ENCODE data around the gene CERS1. TPM values are rescaled to one million over a fixed set of nuclear protein-coding genes. Genes with fewer than 3 reads are reported as not detected.

CERS1 gene
- total RNA-seq, 3 donors from 2014 or later = 0.17 to 1.3 (median 0.39) TPM

- H3K9me3 ChIP-seq = no peaks in the 10 kb centered on the region
- TF ChIP-seq, protein P1, sequence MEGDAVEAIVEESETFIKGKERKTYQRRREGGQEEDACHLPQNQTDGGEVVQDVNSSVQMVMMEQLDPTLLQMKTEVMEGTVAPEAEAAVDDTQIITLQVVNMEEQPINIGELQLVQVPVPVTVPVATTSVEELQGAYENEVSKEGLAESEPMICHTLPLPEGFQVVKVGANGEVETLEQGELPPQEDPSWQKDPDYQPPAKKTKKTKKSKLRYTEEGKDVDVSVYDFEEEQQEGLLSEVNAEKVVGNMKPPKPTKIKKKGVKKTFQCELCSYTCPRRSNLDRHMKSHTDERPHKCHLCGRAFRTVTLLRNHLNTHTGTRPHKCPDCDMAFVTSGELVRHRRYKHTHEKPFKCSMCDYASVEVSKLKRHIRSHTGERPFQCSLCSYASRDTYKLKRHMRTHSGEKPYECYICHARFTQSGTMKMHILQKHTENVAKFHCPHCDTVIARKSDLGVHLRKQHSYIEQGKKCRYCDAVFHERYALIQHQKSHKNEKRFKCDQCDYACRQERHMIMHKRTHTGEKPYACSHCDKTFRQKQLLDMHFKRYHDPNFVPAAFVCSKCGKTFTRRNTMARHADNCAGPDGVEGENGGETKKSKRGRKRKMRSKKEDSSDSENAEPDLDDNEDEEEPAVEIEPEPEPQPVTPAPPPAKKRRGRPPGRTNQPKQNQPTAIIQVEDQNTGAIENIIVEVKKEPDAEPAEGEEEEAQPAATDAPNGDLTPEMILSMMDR (IDR thresholded peaks at IDR 0.05) = no peak
- H3K4me3 ChIP-seq = no peak overlapping the region
- intact Hi-C loops (cut with DNase I, micrococcal nuclease) = no loop called here
- ATAC-seq (no peak), DNase-seq (peak in 1 of 3 donors; percentile 50)
- no peaks in the 10 kb centered on the region for H3K36me3 ChIP-seq (ENCODE audit: low read depth)
- peaks cover 5% of the 10 kb centered on the region for H3K4me1 ChIP-seq (ENCODE audit: low read depth)
Measured at GRCh38 chr19:18931316-18932162, 35.6 kb upstream of the CERS1 start.

DNA sequence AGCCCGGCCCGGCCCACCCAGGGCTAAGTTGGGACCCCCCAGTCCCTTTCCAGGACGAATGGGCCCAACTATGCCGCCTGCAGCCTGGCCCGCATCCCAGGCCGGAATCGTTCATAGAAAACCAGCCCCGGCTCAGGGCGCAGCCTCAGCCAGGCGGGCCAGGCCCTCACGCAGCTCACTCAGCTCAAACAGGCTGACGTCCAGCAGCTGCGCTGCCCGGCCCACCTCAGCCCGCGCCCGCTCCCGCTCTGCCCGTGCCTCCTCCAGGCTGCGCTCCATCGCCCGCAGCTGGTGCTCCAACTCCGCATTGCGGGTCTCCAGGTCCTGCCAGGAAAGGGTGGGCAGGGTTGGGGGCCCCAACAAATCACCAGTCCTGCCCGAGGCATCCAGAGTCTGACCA, 33.4 kb upstream of the CERS1 start:
- peak in 2 of 3 donors; percentile 16 to 45 for DNase-seq
- TF ChIP-seq, protein P1 (IDR thresholded peaks at IDR 0.05) = no peak
- intact Hi-C loops (cut with DNase I, micrococcal nuclease) = no loop called here
- Histone ChIP-seq H3K4me1 (ENCODE audit: low read depth) (peaks cover 5% of the 10 kb centered on the region), H3K36me3 (ENCODE audit: low read depth) (peaks cover 3% of the 10 kb centered on the region), H3K4me3 (no peak overlapping the region), H3K9me3 (no peaks in the 10 kb centered on the region)
- ATAC-seq = no peak

DNA sequence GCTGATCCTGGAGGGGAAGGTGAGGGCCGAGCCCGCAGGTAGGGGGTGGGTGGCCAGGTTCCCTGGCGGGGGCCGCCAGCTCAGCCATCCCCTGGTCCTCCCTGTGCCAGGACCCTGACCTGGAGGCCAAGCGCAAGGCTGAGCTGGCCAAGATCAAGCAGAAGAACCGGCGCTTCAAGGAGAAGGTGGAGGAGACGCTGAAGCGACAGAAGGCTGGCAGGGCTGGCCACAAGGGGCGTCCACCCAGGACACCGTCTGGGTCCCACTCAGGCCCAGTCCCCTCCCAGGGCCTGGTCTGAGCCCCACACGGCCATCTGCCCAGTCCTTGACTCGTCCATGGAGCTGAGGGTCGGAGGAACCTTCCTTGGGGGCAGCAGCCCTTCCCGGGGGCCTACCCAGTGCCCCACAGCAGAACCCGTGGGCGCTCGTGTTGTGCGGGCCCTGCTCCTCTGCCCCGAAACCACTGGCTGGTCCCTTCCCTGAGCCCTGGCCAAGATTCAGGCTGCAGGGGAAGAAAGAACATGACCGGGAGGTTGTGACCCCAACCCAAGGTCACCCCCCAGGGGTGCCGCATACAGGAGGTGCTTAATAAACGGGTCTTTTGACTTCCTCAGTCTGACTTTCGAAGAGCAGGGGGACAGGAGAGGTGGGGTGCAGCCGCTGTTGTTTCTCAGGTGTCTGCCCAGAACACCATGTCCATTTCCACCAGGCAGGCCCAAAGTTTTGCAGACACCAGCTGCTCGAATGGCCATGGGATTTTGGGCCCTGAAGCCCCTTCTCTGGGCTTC, 32.3 kb upstream of the CERS1 start:
- peaks cover 5% of the 10 kb centered on the region for H3K4me1 ChIP-seq (ENCODE audit: low read depth)
- H3K36me3 ChIP-seq (ENCODE audit: low read depth) = peaks cover 6% of the 10 kb centered on the region
- H3K4me3 ChIP-seq = no peak overlapping the region
- H3K9me3 ChIP-seq = no peaks in the 10 kb centered on the region
- ATAC-seq (no peak), DNase-seq (no peak)
- intact Hi-C loops (cut with DNase I, micrococcal nuclease) = no loop called here
- TF ChIP-seq, protein P1 (IDR thresholded peaks at IDR 0.05) = no peak

DNA sequence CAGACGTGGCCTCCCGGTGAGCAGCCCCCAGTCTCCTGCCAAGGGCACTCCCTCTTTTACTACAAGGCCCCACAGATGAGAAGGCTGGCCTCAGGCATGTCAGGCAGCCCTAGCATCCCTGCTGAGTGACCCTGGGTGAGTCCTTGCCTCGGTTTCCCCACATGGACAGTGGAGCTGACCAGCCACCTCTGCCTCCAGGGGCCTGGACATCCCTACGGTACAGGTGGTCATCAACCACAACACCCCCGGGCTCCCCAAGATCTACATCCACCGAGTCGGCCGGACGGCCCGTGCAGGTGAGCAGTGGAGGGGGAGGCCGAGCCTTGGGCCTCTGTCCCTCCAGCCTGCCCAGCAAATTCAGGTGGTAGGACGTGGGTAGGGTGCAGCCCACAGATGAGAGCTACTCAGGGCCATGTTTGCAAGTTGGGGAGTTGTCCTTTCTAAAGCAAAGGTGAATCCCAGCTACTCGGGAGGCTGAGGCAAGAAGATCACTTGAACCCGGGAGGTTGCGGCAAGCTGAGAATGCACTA, 28.8 kb upstream of the CERS1 start:
- H3K4me1 ChIP-seq (ENCODE audit: low read depth) = peaks cover 8% of the 10 kb centered on the region
- DNase-seq = no peak
- H3K36me3 ChIP-seq (ENCODE audit: low read depth) = peaks cover 11% of the 10 kb centered on the region
- TF ChIP-seq, protein P1 (IDR thresholded peaks at IDR 0.05) = no peak
- ATAC-seq = no peak
- intact Hi-C loops (cut with DNase I, micrococcal nuclease) = no loop called here
- no peak overlapping the region for H3K4me3 ChIP-seq
- H3K9me3 ChIP-seq = no peaks in the 10 kb centered on the region

DNA sequence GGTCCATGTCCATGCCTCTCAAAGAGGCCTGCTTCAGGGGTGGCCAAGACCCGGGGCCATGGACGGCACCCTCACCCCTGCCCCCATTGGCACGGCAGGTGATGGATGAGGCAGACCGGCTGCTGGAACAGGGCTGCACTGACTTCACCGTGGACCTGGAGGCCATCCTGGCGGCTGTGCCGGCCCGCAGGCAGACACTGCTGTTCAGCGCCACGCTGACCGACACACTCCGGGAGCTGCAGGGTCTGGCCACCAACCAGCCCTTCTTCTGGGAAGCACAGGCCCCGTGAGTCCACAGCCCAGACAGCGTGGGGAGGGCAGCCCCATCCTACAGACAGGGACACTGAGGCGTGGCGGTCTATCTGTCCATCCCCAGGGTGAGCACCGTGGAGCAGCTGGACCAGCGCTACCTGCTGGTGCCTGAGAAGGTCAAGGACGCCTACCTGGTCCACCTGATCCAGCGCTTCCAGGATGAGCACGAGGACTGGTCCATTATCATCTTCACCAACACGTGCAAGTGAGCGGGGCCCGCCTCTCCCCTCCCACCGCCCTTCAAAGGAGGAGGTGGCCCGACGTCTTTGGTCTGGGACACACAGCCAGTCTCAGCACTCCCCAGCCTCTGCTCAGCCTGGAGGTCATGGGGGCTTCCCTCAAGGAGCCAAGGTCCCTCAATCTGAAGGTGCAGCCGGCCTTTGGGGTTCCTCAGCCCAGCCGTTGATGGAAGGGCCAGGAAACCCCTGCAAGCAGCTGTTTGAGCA, 26.4 kb upstream of the CERS1 start:
- TF ChIP-seq, protein P1 (IDR thresholded peaks at IDR 0.05) = no peak
- peaks cover 22% of the 10 kb centered on the region for H3K4me1 ChIP-seq (ENCODE audit: low read depth)
- H3K9me3 ChIP-seq = no peaks in the 10 kb centered on the region
- ATAC-seq = no peak
- intact Hi-C loops (cut with DNase I, micrococcal nuclease) = no loop called here
- H3K4me3 ChIP-seq = no peak overlapping the region
- H3K36me3 ChIP-seq (ENCODE audit: low read depth) = peaks cover 11% of the 10 kb centered on the region
- peak in 1 of 3 donors; percentile 30 for DNase-seq
